Bronchial epithelial cell (primary cell): ENCODE data around the gene C12orf50. TPM values are rescaled to one million over a fixed set of nuclear protein-coding genes. Genes with fewer than 3 reads are reported as not detected.

ENCODE experiments used
- DNase-seq: peaks from one replicate; pipeline ENCODE4 v3.0.0-alpha.2; 2010; ENCODE audit warnings: low read depth
- FAIRE-seq: peaks from 2 replicates; lab custom pipeline; 2011; peaks lifted over from hg19 to GRCh38; lab: Jason Lieb, UNC
- H3K27me3 ChIP-seq: 2 replicates; pipeline ENCODE4 v1.5.1; 2011; ENCODE audit warnings: low read length; ENCODE audit not compliant: control insufficient read depth, insufficient read depth
- H3K36me3 ChIP-seq: 2 replicates; pipeline ENCODE4 v1.5.1; 2011; ENCODE audit warnings: low read length; ENCODE audit not compliant: control insufficient read depth, insufficient read depth
- H3K4me3 ChIP-seq: 2 replicates; pipeline ENCODE4 v1.5.1; 2011; ENCODE audit warnings: mild to moderate bottlenecking, low read depth, low read length, control low read depth
- CTCF ChIP-seq: IDR thresholded peaks from 2 replicates; pipeline ENCODE4 v1.5.1; 2011; ENCODE audit warnings: mild to moderate bottlenecking, moderate library complexity, low read length, control low read depth, inconsistent platforms; ENCODE audit not compliant: insufficient read depth, severe bottlenecking
- total RNA-seq: library from RNA; depleted of rRNA; stranded (reverse); fragments of >200 nt; gene quantifications from 2 replicates; pipeline ENCODE4 v1.2.1, GENCODE V29; 2014

Gene C12orf50
- total RNA-seq, 1 donor from 2014 or later: not detected

DNA sequence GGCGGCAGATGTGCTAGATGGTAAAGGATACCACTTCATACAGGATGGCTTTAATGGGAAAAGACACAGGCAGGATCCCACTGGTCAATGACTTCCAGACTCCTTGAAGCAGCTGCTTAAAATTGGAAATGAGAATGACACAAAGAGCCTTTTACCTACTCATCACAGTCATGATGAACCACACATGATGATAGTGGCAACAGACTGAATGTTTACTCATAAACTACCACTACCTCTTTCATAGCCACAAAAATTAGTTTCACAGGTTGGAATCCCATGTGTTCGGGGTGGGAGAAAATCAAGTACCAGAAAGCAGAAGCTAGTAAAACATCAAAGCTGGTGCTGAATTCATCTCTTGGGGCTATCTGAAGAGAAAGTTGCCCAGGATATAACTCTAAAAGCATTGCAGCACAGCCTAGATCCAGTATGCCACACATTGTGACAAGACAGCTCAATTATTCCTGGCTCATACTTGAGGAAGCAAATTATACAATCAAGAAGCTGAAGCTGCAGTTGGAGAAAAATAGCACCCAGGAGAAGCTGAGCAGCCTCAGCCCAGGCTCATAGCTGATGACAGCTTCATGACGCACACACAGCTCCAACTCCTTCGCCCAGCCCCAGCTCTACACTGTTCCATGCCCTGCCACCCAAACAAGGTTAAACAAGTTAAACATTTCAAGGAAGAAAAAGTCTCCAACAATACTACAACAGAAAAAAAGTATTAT is 29.0 kb upstream of the C12orf50 start:
- DNase-seq (peak; percentile 10), FAIRE-seq (no peak)
- Histone ChIP-seq H3K36me3 (no peaks in the 10 kb centered on the region), H3K4me3 (no peak overlapping the region), H3K27me3 (no peaks in the 10 kb centered on the region)
- no peak for TF ChIP-seq CTCF

GRCh38 chr12:88056571-88056970 is 27.4 kb upstream of the C12orf50 start:
- H3K4me3 ChIP-seq: no peak overlapping the region
- H3K36me3 ChIP-seq: no peaks in the 10 kb centered on the region
- no peaks in the 10 kb centered on the region for H3K27me3 ChIP-seq
- no peak for DNase-seq
- no peak for TF ChIP-seq CTCF
- no peak for FAIRE-seq

DNA sequence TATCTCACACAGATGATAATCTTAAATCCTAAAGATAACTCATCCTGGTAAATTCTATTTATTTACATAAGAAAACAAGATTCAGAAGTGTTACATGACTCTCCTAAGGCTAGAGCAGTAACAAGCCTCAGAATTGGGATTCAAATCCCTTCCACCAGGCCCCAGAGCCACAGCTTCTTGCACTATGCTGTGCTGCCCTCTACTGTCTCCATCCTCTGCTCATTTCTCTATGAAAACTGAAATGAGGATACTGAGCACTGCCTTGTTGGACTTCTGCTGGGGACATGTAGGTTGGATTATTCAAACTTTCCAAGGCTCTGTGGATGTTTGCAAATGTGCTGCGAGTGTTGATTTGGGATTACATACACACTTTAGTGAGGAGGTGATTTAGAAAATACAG is 23.5 kb upstream of the C12orf50 start:
- peak; percentile 41 for DNase-seq
- no peak for FAIRE-seq
- TF ChIP-seq CTCF: peak; percentile 63
- H3K27me3 ChIP-seq: no peaks in the 10 kb centered on the region
- H3K4me3 ChIP-seq: no peak overlapping the region
- H3K36me3 ChIP-seq: peaks cover 4% of the 10 kb centered on the region

- FAIRE-seq: no peak
- no peak for TF ChIP-seq CTCF
- peaks cover 10% of the 10 kb centered on the region for H3K36me3 ChIP-seq
Observed at GRCh38 chr12:88044035-88044434, 14.8 kb upstream of the C12orf50 start.

DNA sequence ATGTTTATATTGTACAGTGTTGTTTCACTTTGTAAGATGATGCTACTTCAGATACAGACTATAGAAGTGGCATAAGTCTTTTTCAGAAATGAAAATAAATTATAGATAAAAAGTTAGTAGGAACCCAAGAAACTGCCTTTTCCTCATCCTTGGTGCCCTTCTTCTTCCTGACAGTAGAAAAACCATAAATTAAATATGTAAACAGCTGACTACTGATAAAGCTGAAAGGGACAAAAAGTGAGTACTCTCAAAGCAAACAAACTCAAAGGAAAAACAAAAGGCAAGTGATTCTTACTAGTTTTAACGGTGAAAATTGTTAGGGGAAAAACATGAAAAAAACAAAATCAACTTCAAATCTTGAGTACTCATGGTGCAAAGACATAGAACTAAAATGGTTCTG is 8.6 kb upstream of the C12orf50 start:
- no peak for TF ChIP-seq CTCF
- no peak overlapping the region for H3K4me3 ChIP-seq
- no peaks in the 10 kb centered on the region for H3K27me3 ChIP-seq
- FAIRE-seq: no peak
- H3K36me3 ChIP-seq: peaks cover 1% of the 10 kb centered on the region
- no peak for DNase-seq

More at GRCh38 chr12:88044035-88044434, 14.8 kb upstream of the C12orf50 start:
- no peak overlapping the region for H3K4me3 ChIP-seq
- H3K27me3 ChIP-seq: no peaks in the 10 kb centered on the region
- DNase-seq: no peak
